GM10248 (cell line): ENCODE measurements around the gene SMU1.
A peak's percentile ranks its signal among the peaks of the same experiment; 100 is the strongest.

Experiments used
- CTCF ChIA-PET: fragments of 300-600 bp; sonication (Branson Sonifier 250); formaldehyde crosslinking; extraction: SDS; loops from one replicate; lab custom pipeline; 2021; ENCODE audit warnings: antibody characterized with exemption; lab: Yijun Ruan, JAX
- POLR2A ChIA-PET: fragments of 350-650 bp; sonication (Branson Sonifier 250); formaldehyde crosslinking; extraction: SDS; loops from one replicate; lab custom pipeline; 2020; ENCODE audit warnings: antibody characterized with exemption; lab: Yijun Ruan, JAX
- DNase-seq: peaks from one replicate; pipeline ENCODE4 v3.0.0; 2012; ENCODE audit errors: extremely low spot score
- CTCF ChIP-seq: IDR thresholded peaks from 2 replicates; pipeline ENCODE4 v1.5.1; 2012; ENCODE audit warnings: mild to moderate bottlenecking, low read depth; ENCODE audit errors: extremely low read depth, missing control alignments, control extremely low read depth

Gene SMU1

GRCh38 chr9:33082538-33083326 lies 6.3 kb upstream of the SMU1 start:
- no peak for DNase-seq
- CTCF ChIA-PET, result interaction anchor here (0.7 to 1.6 kb wide), 3 partner anchors 20 to 144 kb away, joined by 3 to 15 read pairs (median 3); no protein-coding TSS in a partner anchor
- POLR2A ChIA-PET, result no interaction called here
- no peak for TF ChIP-seq CTCF

- no peak for DNase-seq
- POLR2A ChIA-PET, result no interaction called here
- CTCF ChIA-PET, result interaction anchor here (0.7 to 1.6 kb wide), 3 partner anchors 20 to 144 kb away, joined by 3 to 15 read pairs (median 3); no protein-coding TSS in a partner anchor
- no peak for TF ChIP-seq CTCF
These were observed 5.7 kb upstream of the SMU1 start for GRCh38 chr9:33082128-33082527.

- ChIA-PET POLR2A (no interaction called here), CTCF (interaction anchor here (0.6 to 4.0 kb wide), 5 partner anchors 13 to 145 kb away, joined by 3 to 31 read pairs (median 4); no protein-coding TSS in a partner anchor)
- DNase-seq, result peak; percentile 76
- peak; percentile 66 for TF ChIP-seq CTCF
These were observed 4.8 kb upstream of the SMU1 start for GRCh38 chr9:33081128-33081851.

- no peak for TF ChIP-seq CTCF
- CTCF ChIA-PET, result interaction anchor here (0.6 to 4.0 kb wide), 5 partner anchors 13 to 148 kb away, joined by 3 to 31 read pairs (median 4); no protein-coding TSS in a partner anchor
- DNase-seq, result no peak
- POLR2A ChIA-PET, result no interaction called here
These were observed 4.1 kb upstream of the SMU1 start for GRCh38 chr9:33080534-33080933.

- POLR2A ChIA-PET, result no interaction called here
- CTCF ChIA-PET, result interaction anchor here (1.5 kb wide), 1 partner anchor 8 kb away, joined by 4 read pairs; no protein-coding TSS in a partner anchor
- TF ChIP-seq CTCF, result no peak
- no peak for DNase-seq
These were observed 7.5 kb downstream of the SMU1 start for GRCh38 chr9:33068991-33069390.

GRCh38 chr9:33065157-33066076 lies 11.1 kb downstream of the SMU1 start:
- no peak for TF ChIP-seq CTCF
- ChIA-PET CTCF (interaction anchor here (1.2 to 1.4 kb wide), 2 partner anchors 9 to 10 kb away, joined by 3 to 4 read pairs; partner anchors contain the start of gene SMU1), POLR2A (interaction anchor here (1.1 kb wide), 1 partner anchor 40 kb away, joined by 3 read pairs; no protein-coding TSS in a partner anchor)
- DNase-seq, result peak; percentile 59
